Skeletal muscle satellite cell (primary cell): Measurements from ENCODE around the gene SH3PXD2A.
A peak's percentile ranks its signal among the peaks of the same experiment; 100 is the strongest.

Experiments
- H3K27me3 ChIP-seq: 2 replicates; pipeline ENCODE4 v1.7.0; 2013; ENCODE audit warnings: low read length; ENCODE audit not compliant: control insufficient read depth, insufficient read depth
- H3K36me3 ChIP-seq: 2 replicates; pipeline ENCODE4 v1.7.0; 2013; ENCODE audit warnings: mild to moderate bottlenecking, control low read depth, low read length; ENCODE audit not compliant: insufficient read depth
- H3K4me1 ChIP-seq: 2 replicates; pipeline ENCODE4 v1.7.0; 2013; ENCODE audit warnings: low read length; ENCODE audit not compliant: control insufficient read depth, insufficient read depth
- H3K4me2 ChIP-seq: 2 replicates; pipeline ENCODE4 v1.7.0; 2013; ENCODE audit warnings: mild to moderate bottlenecking, low read length
- H3K4me3 ChIP-seq: 2 replicates; pipeline ENCODE4 v1.7.0; 2013; ENCODE audit warnings: low read length
- H3K9ac ChIP-seq: 2 replicates; pipeline ENCODE4 v1.7.0; 2013; ENCODE audit warnings: mild to moderate bottlenecking, low read depth, low read length, moderate library complexity
- H3K9me3 ChIP-seq: replicated peaks from 2 replicates; pipeline ENCODE4 v1.7.0; 2013; ENCODE audit warnings: mild to moderate bottlenecking, control low read depth, low read length

The SH3PXD2A gene

GRCh38 chr10:103828587-103829197 is 26.7 kb downstream of the SH3PXD2A start:
- peaks cover 3% of the 10 kb centered on the region for H3K4me1 ChIP-seq
- H3K27me3 ChIP-seq, result no peaks in the 10 kb centered on the region
- no peak overlapping the region for H3K9ac ChIP-seq
- no peaks in the 10 kb centered on the region for H3K9me3 ChIP-seq
- H3K4me2 ChIP-seq, result no peak overlapping the region
- H3K4me3 ChIP-seq, result no peak overlapping the region
- no peaks in the 10 kb centered on the region for H3K36me3 ChIP-seq

- Histone ChIP-seq H3K9me3 (no peaks in the 10 kb centered on the region), H3K4me2 (no peak overlapping the region), H3K4me1 (no peaks in the 10 kb centered on the region), H3K36me3 (no peaks in the 10 kb centered on the region), H3K27me3 (no peaks in the 10 kb centered on the region), H3K9ac (no peak overlapping the region), H3K4me3 (no peak overlapping the region)
Observed at GRCh38 chr10:103828107-103828506, 27.3 kb downstream of the SH3PXD2A start.

DNA sequence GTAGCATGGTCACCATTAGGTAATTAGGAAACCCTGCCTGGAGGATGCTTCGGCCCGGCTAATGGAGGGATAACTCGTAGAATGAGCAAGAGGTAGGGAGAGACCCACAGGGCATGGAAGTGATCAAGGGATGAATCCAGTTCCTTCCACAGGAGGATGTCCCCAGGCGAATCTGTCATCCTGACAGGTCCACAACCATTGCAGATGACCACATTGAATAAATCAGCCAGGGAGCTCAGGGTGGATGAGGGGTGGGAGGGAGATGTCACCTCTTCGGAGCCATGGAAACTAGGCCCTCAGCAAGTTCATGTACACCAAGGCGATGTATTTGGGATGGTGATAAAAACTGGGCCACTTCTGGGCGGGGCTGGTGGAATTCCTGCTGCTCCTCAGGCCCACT is 28.5 kb downstream of the SH3PXD2A start:
- H3K27me3 ChIP-seq, result no peaks in the 10 kb centered on the region
- no peak overlapping the region for H3K9ac ChIP-seq
- H3K4me2 ChIP-seq, result no peak overlapping the region
- no peaks in the 10 kb centered on the region for H3K9me3 ChIP-seq
- no peaks in the 10 kb centered on the region for H3K36me3 ChIP-seq
- no peaks in the 10 kb centered on the region for H3K4me1 ChIP-seq
- H3K4me3 ChIP-seq, result no peak overlapping the region

DNA sequence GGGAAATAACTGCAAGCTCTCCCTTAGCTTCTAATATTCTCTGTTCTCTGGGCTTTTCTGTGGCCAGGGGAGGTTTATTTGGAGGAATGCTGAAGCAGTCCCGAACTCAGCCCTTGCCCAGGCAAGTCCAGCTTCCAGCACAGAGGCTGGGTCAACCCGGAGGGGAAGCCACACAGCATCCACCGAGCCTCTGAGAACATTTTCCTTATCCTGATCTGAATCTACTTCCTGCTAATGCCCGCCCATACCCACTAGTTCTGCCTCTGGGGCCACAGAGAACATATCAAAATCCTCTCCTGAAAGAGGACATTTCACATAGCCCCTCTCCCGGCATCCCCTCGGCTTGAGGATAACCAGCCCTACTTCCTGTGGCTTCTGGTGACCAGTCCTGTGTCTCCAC is 31.1 kb downstream of the SH3PXD2A start:
- H3K4me2 ChIP-seq, result no peak overlapping the region
- H3K4me1 ChIP-seq, result peaks cover 12% of the 10 kb centered on the region
- no peaks in the 10 kb centered on the region for H3K27me3 ChIP-seq
- no peak overlapping the region for H3K4me3 ChIP-seq
- H3K9ac ChIP-seq, result no peak overlapping the region
- H3K9me3 ChIP-seq, result no peaks in the 10 kb centered on the region
- H3K36me3 ChIP-seq, result no peaks in the 10 kb centered on the region

- Histone ChIP-seq H3K9me3 (no peaks in the 10 kb centered on the region), H3K4me2 (no peak overlapping the region), H3K36me3 (no peaks in the 10 kb centered on the region), H3K4me1 (peaks cover 12% of the 10 kb centered on the region), H3K9ac (no peak overlapping the region), H3K27me3 (no peaks in the 10 kb centered on the region), H3K4me3 (no peak overlapping the region)
Observed at GRCh38 chr10:103823706-103824272, 31.6 kb downstream of the SH3PXD2A start.

DNA sequence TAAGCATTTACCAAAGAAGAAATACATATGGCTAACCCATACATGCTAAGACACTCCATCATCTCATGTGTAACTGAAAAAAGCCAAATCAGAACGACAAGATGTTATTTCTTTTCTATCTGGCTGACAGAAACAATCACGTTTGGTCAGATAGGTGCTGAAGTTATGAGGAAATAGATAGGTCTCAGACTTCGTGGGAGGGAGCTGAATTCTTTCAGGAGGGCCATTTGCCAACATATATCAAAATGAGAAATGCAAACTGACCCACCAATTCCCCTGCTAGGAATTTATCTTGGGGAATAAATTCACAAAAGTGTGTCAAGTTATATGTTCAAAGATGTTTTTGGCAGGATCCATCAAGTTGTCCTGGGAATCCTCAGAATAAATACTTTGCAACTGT is 32.6 kb downstream of the SH3PXD2A start:
- no peaks in the 10 kb centered on the region for H3K36me3 ChIP-seq
- no peaks in the 10 kb centered on the region for H3K9me3 ChIP-seq
- peaks cover 12% of the 10 kb centered on the region for H3K4me1 ChIP-seq
- H3K27me3 ChIP-seq, result no peaks in the 10 kb centered on the region
- no peak overlapping the region for H3K4me2 ChIP-seq
- H3K9ac ChIP-seq, result no peak overlapping the region
- H3K4me3 ChIP-seq, result no peak overlapping the region

GRCh38 chr10:103822107-103822716 is 33.2 kb downstream of the SH3PXD2A start:
- Histone ChIP-seq H3K4me2 (no peak overlapping the region), H3K4me1 (peaks cover 12% of the 10 kb centered on the region), H3K9ac (no peak overlapping the region), H3K27me3 (no peaks in the 10 kb centered on the region), H3K9me3 (no peaks in the 10 kb centered on the region), H3K4me3 (no peak overlapping the region), H3K36me3 (no peaks in the 10 kb centered on the region)

- peaks cover 12% of the 10 kb centered on the region for H3K4me1 ChIP-seq
- H3K27me3 ChIP-seq, result no peaks in the 10 kb centered on the region
- H3K36me3 ChIP-seq, result no peaks in the 10 kb centered on the region
- H3K4me3 ChIP-seq, result no peak overlapping the region
- H3K9me3 ChIP-seq, result no peaks in the 10 kb centered on the region
- no peak overlapping the region for H3K9ac ChIP-seq
- peak overlapping the region; percentile 41 for H3K4me2 ChIP-seq
Observed at GRCh38 chr10:103820101-103821062, 35.0 kb downstream of the SH3PXD2A start.

- peaks cover 18% of the 10 kb centered on the region for H3K4me1 ChIP-seq
Observed at GRCh38 chr10:103819493-103819892, 35.9 kb downstream of the SH3PXD2A start.

GRCh38 chr10:103818765-103819374 is 36.5 kb downstream of the SH3PXD2A start:
- Histone ChIP-seq H3K4me3 (no peak overlapping the region), H3K9me3 (no peaks in the 10 kb centered on the region), H3K9ac (no peak overlapping the region), H3K27me3 (no peaks in the 10 kb centered on the region), H3K4me1 (peaks cover 23% of the 10 kb centered on the region), H3K36me3 (no peaks in the 10 kb centered on the region), H3K4me2 (no peak overlapping the region)

More at GRCh38 chr10:103819493-103819892, 35.9 kb downstream of the SH3PXD2A start:
- Histone ChIP-seq H3K4me3 (no peak overlapping the region), H3K4me2 (no peak overlapping the region), H3K9me3 (no peaks in the 10 kb centered on the region), H3K36me3 (no peaks in the 10 kb centered on the region), H3K9ac (no peak overlapping the region), H3K27me3 (no peaks in the 10 kb centered on the region)

DNA sequence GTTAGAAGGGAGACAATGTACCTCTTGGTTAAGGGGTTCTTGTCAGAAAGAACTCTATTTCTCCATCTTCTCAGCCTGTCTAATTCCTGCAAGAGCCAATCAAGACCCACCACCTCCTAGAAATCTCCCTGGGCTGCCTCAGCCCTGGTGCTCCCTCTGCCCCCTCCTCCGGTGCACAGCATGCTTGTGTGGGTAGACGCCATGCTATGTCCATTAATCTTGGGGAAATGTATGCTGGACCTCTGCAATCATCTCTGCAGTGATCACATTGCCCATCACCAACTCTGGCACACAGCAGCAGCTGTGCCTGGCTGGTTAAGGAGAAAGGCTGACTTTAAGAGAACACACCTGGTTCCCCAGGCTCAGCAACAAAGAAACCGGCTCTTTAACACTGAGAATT is 37.3 kb downstream of the SH3PXD2A start:
- Histone ChIP-seq H3K9me3 (no peaks in the 10 kb centered on the region), H3K4me3 (no peak overlapping the region), H3K36me3 (no peaks in the 10 kb centered on the region), H3K27me3 (no peaks in the 10 kb centered on the region), H3K9ac (no peak overlapping the region), H3K4me1 (peaks cover 23% of the 10 kb centered on the region), H3K4me2 (no peak overlapping the region)
